WTC11 (cell line): Measurements from ENCODE around the gene ATP6V0B. TPM values are rescaled to one million over a fixed set of nuclear protein-coding genes. Genes with fewer than 3 reads are reported as not detected.
A peak's percentile ranks its signal among the peaks of the same experiment; 100 is the strongest.

Source experiments
- ATAC-seq: fragments of 200-7000 bp; cut with Tn5 transposase; 2 replicates; pipeline ENCODE4 v1.10.0; 2021; ENCODE audit warnings: mild to moderate bottlenecking, moderate library complexity
- CTCF ChIA-PET: fragments of 300-600 bp; sonication (Branson Sonifier 250); formaldehyde crosslinking; loops from one replicate; lab custom pipeline; 2021; ENCODE audit warnings: antibody characterized with exemption; lab: Charles Lee
- POLR2A ChIA-PET: fragments of 350-600 bp; sonication (Branson Sonifier 250); formaldehyde crosslinking; loops from one replicate; lab custom pipeline; 2021; ENCODE audit warnings: antibody characterized with exemption; lab: Charles Lee
- DNase-seq: peaks from one replicate; pipeline ENCODE4 v3.0.0; 2021; ENCODE audit warnings: low spot score
- H3K27ac Mint-ChIP-seq: 2 replicates; pipeline ENCODE4 v1.8.0; 2021; ENCODE audit warnings: mixed read lengths
- H3K27me3 Mint-ChIP-seq: 2 replicates; pipeline ENCODE4 v1.8.0; 2021; ENCODE audit warnings: low read depth, mild to moderate bottlenecking, moderate library complexity, mixed read lengths
- H3K36me3 Mint-ChIP-seq: 2 replicates; pipeline ENCODE4 v1.8.0; 2021; ENCODE audit warnings: mixed read lengths
- H3K4me1 Mint-ChIP-seq: 2 replicates; pipeline ENCODE4 v1.8.0; 2022; ENCODE audit warnings: mixed read lengths
- H3K4me3 Mint-ChIP-seq: 2 replicates; pipeline ENCODE4 v1.8.0; 2021; ENCODE audit warnings: mild to moderate bottlenecking, moderate library complexity, mixed read lengths
- H3K9me3 Mint-ChIP-seq: 2 replicates; pipeline ENCODE4 v1.8.0; 2021; ENCODE audit warnings: mixed read lengths
- ATF1 ChIP-seq: sonication (generic); formaldehyde crosslinking; IDR thresholded peaks from 2 replicates; pipeline ENCODE4 v1.8.1; 2023; ENCODE audit warnings: mild to moderate bottlenecking, moderate library complexity, missing genetic modification reagents
- ATF2 ChIP-seq: sonication (generic); formaldehyde crosslinking; IDR thresholded peaks from 2 replicates; pipeline ENCODE4 v1.8.1; 2022; ENCODE audit warnings: low read depth, missing genetic modification reagents, borderline replicate concordance
- FOXP1 ChIP-seq: sonication (generic); formaldehyde crosslinking; IDR thresholded peaks from 2 replicates; pipeline ENCODE4 v1.8.0; 2022; ENCODE audit warnings: missing genetic modification reagents, mild to moderate bottlenecking, moderate library complexity, borderline replicate concordance
- HMGXB4 ChIP-seq: sonication (generic); formaldehyde crosslinking; IDR thresholded peaks from 2 replicates; pipeline ENCODE4 v1.8.1; 2023; ENCODE audit warnings: mild to moderate bottlenecking, moderate library complexity, missing genetic modification reagents
- KAT7 ChIP-seq: sonication (generic); formaldehyde crosslinking; IDR thresholded peaks from 2 replicates; pipeline ENCODE4 v1.8.1; 2023; ENCODE audit warnings: missing genetic modification reagents, mild to moderate bottlenecking, borderline replicate concordance
- MLX ChIP-seq: sonication (generic); formaldehyde crosslinking; IDR thresholded peaks from 2 replicates; pipeline ENCODE4 v1.8.1; 2023; ENCODE audit warnings: mild to moderate bottlenecking, missing genetic modification reagents, moderate library complexity
- NR3C1 ChIP-seq: sonication (generic); formaldehyde crosslinking; conservative IDR thresholded peaks from 2 replicates; pipeline ENCODE4 v1.8.1; 2023; ENCODE audit warnings: low read depth, mild to moderate bottlenecking, missing genetic modification reagents
- PREB ChIP-seq: sonication (generic); formaldehyde crosslinking; IDR thresholded peaks from 2 replicates; pipeline ENCODE4 v1.8.1; 2022; ENCODE audit warnings: mild to moderate bottlenecking, missing genetic modification reagents, moderate library complexity, borderline replicate concordance
- RELA ChIP-seq: sonication (generic); formaldehyde crosslinking; IDR thresholded peaks from 2 replicates; pipeline ENCODE4 v1.8.1; 2022; ENCODE audit warnings: missing genetic modification reagents, mild to moderate bottlenecking, borderline replicate concordance
- TEAD1 ChIP-seq: sonication (generic); formaldehyde crosslinking; IDR thresholded peaks from 2 replicates; pipeline ENCODE4 v1.8.0; 2022; ENCODE audit warnings: mild to moderate bottlenecking, missing genetic modification reagents
- TP53 ChIP-seq: sonication (generic); formaldehyde crosslinking; IDR thresholded peaks from 2 replicates; pipeline ENCODE4 v1.8.1; 2023; ENCODE audit warnings: mild to moderate bottlenecking, missing genetic modification reagents
- USF1 ChIP-seq: sonication (generic); formaldehyde crosslinking; IDR thresholded peaks from 2 replicates; pipeline ENCODE4 v1.8.0; 2022; ENCODE audit warnings: mild to moderate bottlenecking, missing genetic modification reagents
- ZBTB21 ChIP-seq: sonication (generic); formaldehyde crosslinking; IDR thresholded peaks from 2 replicates; pipeline ENCODE4 v1.8.1; 2023; ENCODE audit warnings: mild to moderate bottlenecking, missing genetic modification reagents, borderline replicate concordance
- ZNF121 ChIP-seq: sonication (generic); formaldehyde crosslinking; IDR thresholded peaks from 2 replicates; pipeline ENCODE4 v1.8.0; 2023; ENCODE audit warnings: missing genetic modification reagents
- ZNF425 ChIP-seq: fragments of 250-450 bp; sonication (Bioruptor Pico); conservative IDR thresholded peaks from 2 replicates; pipeline ENCODE4 v1.9.0; 2021; ENCODE audit warnings: mild to moderate bottlenecking
- ZNF512 ChIP-seq: sonication (generic); formaldehyde crosslinking; IDR thresholded peaks from 2 replicates; pipeline ENCODE4 v1.8.1; 2022; ENCODE audit warnings: missing genetic modification reagents, borderline replicate concordance
- total RNA-seq: library from RNA; stranded (reverse); gene quantifications from 3 replicates; pipeline ENCODE4 v1.2.3, GENCODE V29; 2021

The ATP6V0B gene
- total RNA-seq, 1 experiment from 2014 or later = 110 TPM

- TF ChIP-seq ZBTB21 (CRISPR knock-in tag) (no peak), TEAD1 (CRISPR knock-in tag) (no peak), MLX (CRISPR knock-in tag) (no peak), KAT7 (CRISPR knock-in tag) (no peak), FOXP1 (CRISPR knock-in tag) (no peak), PREB (CRISPR knock-in tag) (no peak), ZNF425 (CRISPR knock-in tag) (no peak), ZNF512 (CRISPR knock-in tag) (no peak), HMGXB4 (CRISPR knock-in tag) (no peak), NR3C1 (no peak)
- H3K4me1 Mint-ChIP-seq = peaks cover 7% of the 10 kb centered on the region
- CTCF ChIA-PET = interaction anchor here (0.8 to 2.0 kb wide), 7 partner anchors 8 to 80 kb away, joined by 3 to 22 read pairs (median 5); no protein-coding TSS in a partner anchor
- no peak overlapping the region for H3K4me3 Mint-ChIP-seq
- H3K27me3 Mint-ChIP-seq = no peaks in the 10 kb centered on the region
- no peaks in the 10 kb centered on the region for H3K9me3 Mint-ChIP-seq
- POLR2A ChIA-PET = interaction anchor here (0.6 to 1.2 kb wide), 3 partner anchors 19 to 76 kb away, joined by 3 to 4 read pairs (median 3); no protein-coding TSS in a partner anchor
- DNase-seq (no peak), ATAC-seq (0 out of 2 replicates have a peak, but pooled peaks have one; percentile 15)
- no peak overlapping the region for H3K27ac Mint-ChIP-seq
- H3K36me3 Mint-ChIP-seq = peaks cover 4% of the 10 kb centered on the region; the same call in 1 of the 2 replicates
These were observed 36.2 kb downstream of the ATP6V0B start for GRCh38 chr1:44010935-44011471.

- ChIA-PET POLR2A (no interaction called here), CTCF (interaction anchor here (2.0 kb wide), 2 partner anchors 24 to 35 kb away, joined by 14 to 22 read pairs; no protein-coding TSS in a partner anchor)
- Mint-ChIP-seq H3K9me3 (no peaks in the 10 kb centered on the region), H3K4me1 (peaks cover 7% of the 10 kb centered on the region), H3K4me3 (no peak overlapping the region), H3K27me3 (no peaks in the 10 kb centered on the region), H3K36me3 (peaks cover 4% of the 10 kb centered on the region; the same call in 1 of the 2 replicates), H3K27ac (no peak overlapping the region)
- no peak for DNase-seq
- no peak for ATAC-seq
- TF ChIP-seq USF1 (CRISPR knock-in tag) = no peak
- TF ChIP-seq RELA (CRISPR knock-in tag) = no peak
- TF ChIP-seq TP53 (CRISPR knock-in tag) = no peak
- TF ChIP-seq FOXP1 (CRISPR knock-in tag) = no peak
- TF ChIP-seq ATF2 (CRISPR knock-in tag) = no peak
- no peak for TF ChIP-seq ZNF121 (CRISPR knock-in tag)
- TF ChIP-seq ATF1 = no peak
These were observed 37.6 kb downstream of the ATP6V0B start for GRCh38 chr1:44012404-44012803.
